Erythroblast (primary cell): ENCODE data around the gene PDC.
A peak's percentile ranks its signal among the peaks of the same experiment; 100 is the strongest.

Experiments
- DNase-seq, 2 experiments: peaks; one replicate each; lab custom pipeline; 2025; lab: John Stamatoyannopoulos, UW
- GATA1 ChIP-seq: IDR thresholded peaks from 2 replicates; pipeline ENCODE4 v1.6.1; 2011; ENCODE audit warnings: low read depth, mild to moderate bottlenecking, control low read depth, low read length, moderate library complexity
- POLR2A ChIP-seq: IDR thresholded peaks from 2 replicates; pipeline ENCODE4 v1.6.1; 2011; ENCODE audit warnings: mild to moderate bottlenecking, low read length

The PDC gene

GRCh38 chr1:186461014-186461413 lies at the start of gene PDC:
PDC (minus strand) TSS chr1:186461114; CDS start chr1:186449459, 11,655 bp downstream.
- TF ChIP-seq POLR2A (no peak), GATA1 (no peak)
- no peak for DNase-seq

GRCh38 chr1:186503190-186503589 lies 42.3 kb upstream of the PDC start:
- no peak for DNase-seq
- TF ChIP-seq GATA1 (no peak), POLR2A (no peak)

GRCh38 chr1:186502087-186502486 lies 41.2 kb upstream of the PDC start:
- DNase-seq, result no peak
- TF ChIP-seq GATA1, result no peak
- TF ChIP-seq POLR2A, result no peak

- no peak for TF ChIP-seq GATA1
- no peak for TF ChIP-seq POLR2A
- DNase-seq, result no peak
These were observed 39.9 kb upstream of the PDC start for GRCh38 chr1:186500804-186501203.

- TF ChIP-seq GATA1 (no peak), POLR2A (no peak)
- no peak for DNase-seq
These were observed 38.7 kb upstream of the PDC start for GRCh38 chr1:186499571-186499970.

- peak in 1 of 2 experiments; percentile 12 for DNase-seq
- TF ChIP-seq POLR2A (no peak), GATA1 (no peak)
These were observed 37.9 kb upstream of the PDC start for GRCh38 chr1:186498695-186499389.

- TF ChIP-seq POLR2A (no peak), GATA1 (no peak)
- DNase-seq, result no peak
These were observed 37.2 kb upstream of the PDC start for GRCh38 chr1:186498071-186498470.

GRCh38 chr1:186497651-186498050 lies 36.7 kb upstream of the PDC start:
- no peak for DNase-seq
- no peak for TF ChIP-seq POLR2A
- TF ChIP-seq GATA1, result no peak

- DNase-seq, result no peak
- no peak for TF ChIP-seq POLR2A
- TF ChIP-seq GATA1, result no peak
These were observed 35.4 kb upstream of the PDC start for GRCh38 chr1:186496171-186496851.

- TF ChIP-seq POLR2A (no peak), GATA1 (no peak)
- no peak for DNase-seq
These were observed 33.9 kb upstream of the PDC start for GRCh38 chr1:186494832-186495271.

- no peak for DNase-seq
- no peak for TF ChIP-seq GATA1
- no peak for TF ChIP-seq POLR2A
These were observed 31.8 kb upstream of the PDC start for GRCh38 chr1:186492531-186493291.

- no peak for DNase-seq
- TF ChIP-seq GATA1, result no peak
These were observed 30.4 kb upstream of the PDC start for GRCh38 chr1:186491336-186491735.

- TF ChIP-seq GATA1, result no peak
- no peak for TF ChIP-seq POLR2A
- DNase-seq, result no peak
These were observed 26.2 kb upstream of the PDC start for GRCh38 chr1:186487163-186487562.

GRCh38 chr1:186486061-186486460 lies 25.1 kb upstream of the PDC start:
- TF ChIP-seq GATA1 (no peak), POLR2A (no peak)

GRCh38 chr1:186483561-186483960 lies 22.6 kb upstream of the PDC start:
- no peak for TF ChIP-seq GATA1
- TF ChIP-seq POLR2A, result no peak
- DNase-seq, result no peak

More at GRCh38 chr1:186486061-186486460, 25.1 kb upstream of the PDC start:
- DNase-seq, result no peak
